ENCODE measurements around the gene MAP10.
A peak's percentile ranks its signal among the peaks of the same experiment; 100 is the strongest.

The MAP10 gene

GRCh38 chr1:232767305-232768074 lies 37.7 kb upstream of the MAP10 start (continued):
- TF ChIP-seq WT1 (tag by site-specific recombination; IDR thresholded peaks at IDR 0.05), result peak; percentile 53; the same call in 1 of the 2 replicates
- TF ChIP-seq, protein P1, sequence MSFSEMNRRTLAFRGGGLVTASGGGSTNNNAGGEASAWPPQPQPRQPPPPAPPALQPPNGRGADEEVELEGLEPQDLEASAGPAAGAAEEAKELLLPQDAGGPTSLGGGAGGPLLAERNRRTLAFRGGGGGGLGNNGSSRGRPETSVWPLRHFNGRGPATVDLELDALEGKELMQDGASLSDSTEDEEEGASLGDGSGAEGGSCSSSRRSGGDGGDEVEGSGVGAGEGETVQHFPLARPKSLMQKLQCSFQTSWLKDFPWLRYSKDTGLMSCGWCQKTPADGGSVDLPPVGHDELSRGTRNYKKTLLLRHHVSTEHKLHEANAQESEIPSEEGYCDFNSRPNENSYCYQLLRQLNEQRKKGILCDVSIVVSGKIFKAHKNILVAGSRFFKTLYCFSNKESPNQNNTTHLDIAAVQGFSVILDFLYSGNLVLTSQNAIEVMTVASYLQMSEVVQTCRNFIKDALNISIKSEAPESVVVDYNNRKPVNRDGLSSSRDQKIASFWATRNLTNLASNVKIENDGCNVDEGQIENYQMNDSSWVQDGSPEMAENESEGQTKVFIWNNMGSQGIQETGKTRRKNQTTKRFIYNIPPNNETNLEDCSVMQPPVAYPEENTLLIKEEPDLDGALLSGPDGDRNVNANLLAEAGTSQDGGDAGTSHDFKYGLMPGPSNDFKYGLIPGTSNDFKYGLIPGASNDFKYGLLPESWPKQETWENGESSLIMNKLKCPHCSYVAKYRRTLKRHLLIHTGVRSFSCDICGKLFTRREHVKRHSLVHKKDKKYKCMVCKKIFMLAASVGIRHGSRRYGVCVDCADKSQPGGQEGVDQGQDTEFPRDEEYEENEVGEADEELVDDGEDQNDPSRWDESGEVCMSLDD (tag by site-specific recombination; IDR thresholded peaks at IDR 0.05), result 0 out of 2 replicates have a peak, but pooled peaks have one; percentile 23
- peak; percentile 54; the same call in 1 of the 2 replicates for TF ChIP-seq ZNF394 (tag by site-specific recombination; IDR thresholded peaks at IDR 0.05; ENCODE audit: borderline replicate concordance)
- TF ChIP-seq ZNF692 (tag by site-specific recombination; IDR thresholded peaks at IDR 0.05), result 0 out of 2 replicates have a peak, but pooled peaks have one; percentile 23
- TF ChIP-seq ZNF169 (tag by site-specific recombination; IDR thresholded peaks at IDR 0.05), result 0 out of 2 replicates have a peak, but pooled peaks have one; percentile 16
- 0 out of 2 replicates have a peak, but pooled peaks have one; percentile 23 for TF ChIP-seq ZNF18 (tag by site-specific recombination; IDR thresholded peaks at IDR 0.05)
- peak; percentile 14 for TF ChIP-seq SETDB1 (IDR thresholded peaks at IDR 0.05; ENCODE audit: insufficient read length, low read length)
- TF ChIP-seq KLF8 (tag by site-specific recombination; IDR thresholded peaks at IDR 0.05), result peak; percentile 55; the same call in 1 of the 2 replicates
- TF ChIP-seq YY1 (tag by site-specific recombination; IDR thresholded peaks at IDR 0.05), result no peak; the same call in 1 of the 2 replicates
- TF ChIP-seq ZEB2 (tag by site-specific recombination; IDR thresholded peaks at IDR 0.05), result 0 out of 2 replicates have a peak, but pooled peaks have one; percentile 47
- peak; percentile 95 for TF ChIP-seq SCRT2 (tag by site-specific recombination; IDR thresholded peaks at IDR 0.05)
- peak; percentile 90 for TF ChIP-seq ZNF362 (tag by site-specific recombination; IDR thresholded peaks at IDR 0.05)
- TF ChIP-seq, protein P2, sequence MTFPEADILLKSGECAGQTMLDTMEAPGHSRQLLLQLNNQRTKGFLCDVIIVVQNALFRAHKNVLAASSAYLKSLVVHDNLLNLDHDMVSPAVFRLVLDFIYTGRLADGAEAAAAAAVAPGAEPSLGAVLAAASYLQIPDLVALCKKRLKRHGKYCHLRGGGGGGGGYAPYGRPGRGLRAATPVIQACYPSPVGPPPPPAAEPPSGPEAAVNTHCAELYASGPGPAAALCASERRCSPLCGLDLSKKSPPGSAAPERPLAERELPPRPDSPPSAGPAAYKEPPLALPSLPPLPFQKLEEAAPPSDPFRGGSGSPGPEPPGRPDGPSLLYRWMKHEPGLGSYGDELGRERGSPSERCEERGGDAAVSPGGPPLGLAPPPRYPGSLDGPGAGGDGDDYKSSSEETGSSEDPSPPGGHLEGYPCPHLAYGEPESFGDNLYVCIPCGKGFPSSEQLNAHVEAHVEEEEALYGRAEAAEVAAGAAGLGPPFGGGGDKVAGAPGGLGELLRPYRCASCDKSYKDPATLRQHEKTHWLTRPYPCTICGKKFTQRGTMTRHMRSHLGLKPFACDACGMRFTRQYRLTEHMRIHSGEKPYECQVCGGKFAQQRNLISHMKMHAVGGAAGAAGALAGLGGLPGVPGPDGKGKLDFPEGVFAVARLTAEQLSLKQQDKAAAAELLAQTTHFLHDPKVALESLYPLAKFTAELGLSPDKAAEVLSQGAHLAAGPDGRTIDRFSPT (tag by site-specific recombination; IDR thresholded peaks at IDR 0.05), result 0 out of 2 replicates have a peak, but pooled peaks have one; percentile 27
- TF ChIP-seq ZNF600 (tag by site-specific recombination; IDR thresholded peaks at IDR 0.05), result peak; percentile 34; the same call in 1 of the 2 replicates
- TF ChIP-seq OVOL3 (tag by site-specific recombination; IDR thresholded peaks at IDR 0.05), result no peak
- TF ChIP-seq ZNF677 (tag by site-specific recombination; IDR thresholded peaks at IDR 0.05), result no peak
- TF ChIP-seq ZNF214 (tag by site-specific recombination; IDR thresholded peaks at IDR 0.05; ENCODE audit: borderline replicate concordance), result no peak
- no peak for TF ChIP-seq ZNF548 (tag by site-specific recombination; IDR thresholded peaks at IDR 0.05)
- 0 out of 2 replicates have a peak, but pooled peaks have one; percentile 33 for TF ChIP-seq KLF10 (tag by site-specific recombination; IDR thresholded peaks at IDR 0.05)
- TF ChIP-seq ZNF121 (tag by site-specific recombination; IDR thresholded peaks at IDR 0.05), result peak; percentile 88; the same call in 1 of the 2 replicates
- TF ChIP-seq ZNF660 (tag by site-specific recombination; IDR thresholded peaks at IDR 0.05), result peak; percentile 87
- TF ChIP-seq ZBTB17 (tag by site-specific recombination; IDR thresholded peaks at IDR 0.05), result peak; percentile 77
- TF ChIP-seq ZNF423 (tag by site-specific recombination; IDR thresholded peaks at IDR 0.05), result 0 out of 2 replicates have a peak, but pooled peaks have one; percentile 21
- peak; percentile 77; the same call in 1 of the 2 replicates for TF ChIP-seq ZNF580 (tag by site-specific recombination; IDR thresholded peaks at IDR 0.05)
- peak; percentile 86 for TF ChIP-seq ZNF350 (tag by site-specific recombination; IDR thresholded peaks at IDR 0.05)
- no peak for TF ChIP-seq ZNF433 (tag by site-specific recombination; IDR thresholded peaks at IDR 0.05; ENCODE audit: low read depth)
- TF ChIP-seq ZNF274 (IDR thresholded peaks at IDR 0.05; ENCODE audit: low read length), result no peak
- no peak for TF ChIP-seq ZNF274 (tag by site-specific recombination; IDR thresholded peaks at IDR 0.05; ENCODE audit: borderline replicate concordance)
- TF ChIP-seq ZBTB48 (tag by site-specific recombination; IDR thresholded peaks at IDR 0.05), result no peak
- TF ChIP-seq ZNF529 (tag by site-specific recombination; IDR thresholded peaks at IDR 0.05; ENCODE audit: insufficient replicate concordance), result peak; percentile 45
